ENCODE measurements around the gene HDLBP. TPM values are rescaled to one million over a fixed set of nuclear protein-coding genes. Genes with fewer than 3 reads are reported as not detected.

Gene HDLBP
- total and polyA plus RNA-seq, 4 donors, result 220 to 476 (median 318) TPM

DNA sequence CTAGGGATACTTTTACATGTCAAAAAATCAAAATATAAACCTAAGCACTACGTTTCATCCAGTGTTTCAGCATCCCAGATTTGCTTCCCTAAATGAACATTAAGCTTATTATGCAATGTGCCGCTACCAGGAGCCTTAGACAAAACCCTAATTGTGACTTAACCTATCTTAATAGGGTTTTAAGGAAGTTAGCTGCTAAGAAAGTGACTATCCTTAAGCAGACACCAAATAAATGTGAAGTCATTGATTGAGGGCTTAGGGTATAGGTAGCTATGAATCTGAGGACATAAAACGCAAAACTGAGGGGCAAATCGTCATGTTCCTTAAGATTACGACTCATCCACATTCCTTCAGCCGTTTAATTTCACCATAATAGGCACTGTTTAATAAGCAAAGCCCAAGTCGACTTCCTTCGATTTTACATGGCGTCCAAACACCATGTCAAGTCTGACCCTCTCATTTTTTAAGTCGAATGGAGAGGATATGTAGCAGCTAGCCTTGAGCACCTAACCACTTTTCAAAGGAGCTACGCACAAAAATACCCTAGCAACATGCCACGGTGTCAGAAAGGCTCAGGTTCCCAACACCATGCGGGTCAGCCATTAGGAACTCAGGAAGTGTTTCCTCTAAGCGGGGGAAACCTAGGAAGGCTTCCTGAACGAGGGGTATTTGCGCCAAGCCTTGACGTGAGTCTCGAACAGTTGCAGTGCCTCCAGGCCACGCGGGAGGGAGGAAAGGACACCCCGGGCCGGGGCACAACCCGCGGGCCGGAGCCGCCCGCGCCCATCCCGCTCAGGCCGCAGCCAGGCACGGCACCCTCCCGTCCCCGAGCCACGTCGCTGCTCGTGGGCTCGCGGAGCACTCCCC is 1.0 kb downstream of the HDLBP start:
- WGBS, 2 donors, result 4% methylated on average over 33 to 38 of the region's 38 CpGs
- Histone ChIP-seq H3K4me3 (ENCODE audit: low read length in 2 of 2) (peak overlapping the region; percentile 65 to 81), H3K27ac (ENCODE audit: low read depth in 1 of 2, low read length in 2 of 2) (peak overlapping the region; percentile 81 to 98), H3K4me1 (ENCODE audit: control insufficient read depth in 1 of 2, insufficient read depth in 2 of 2, low read length in 2 of 2) (peaks cover 0 to 5% of the 10 kb centered on the region in 2 donors), H3K9me3 (ENCODE audit: control insufficient read depth, low read length) (no peaks in the 10 kb centered on the region), H3K36me3 (ENCODE audit: control insufficient read depth in 1 of 2, insufficient read depth in 2 of 2, low read length in 1 of 2) (no peaks in the 10 kb centered on the region), H3K27me3 (ENCODE audit: control insufficient read depth in 1 of 2, insufficient read depth in 2 of 2, low read length in 1 of 2) (no peaks in the 10 kb centered on the region)
- no peak for ATAC-seq (ENCODE audit: low FRiP score)
- intact Hi-C loops (cut with DNase I), result loop anchor here (1.0 to 5.0 kb wide), 4 partner anchors 38 to 42 kb away; partner anchors contain the start of gene FARP2 (in 1 of the 2)
- no peak for DNase-seq

DNA sequence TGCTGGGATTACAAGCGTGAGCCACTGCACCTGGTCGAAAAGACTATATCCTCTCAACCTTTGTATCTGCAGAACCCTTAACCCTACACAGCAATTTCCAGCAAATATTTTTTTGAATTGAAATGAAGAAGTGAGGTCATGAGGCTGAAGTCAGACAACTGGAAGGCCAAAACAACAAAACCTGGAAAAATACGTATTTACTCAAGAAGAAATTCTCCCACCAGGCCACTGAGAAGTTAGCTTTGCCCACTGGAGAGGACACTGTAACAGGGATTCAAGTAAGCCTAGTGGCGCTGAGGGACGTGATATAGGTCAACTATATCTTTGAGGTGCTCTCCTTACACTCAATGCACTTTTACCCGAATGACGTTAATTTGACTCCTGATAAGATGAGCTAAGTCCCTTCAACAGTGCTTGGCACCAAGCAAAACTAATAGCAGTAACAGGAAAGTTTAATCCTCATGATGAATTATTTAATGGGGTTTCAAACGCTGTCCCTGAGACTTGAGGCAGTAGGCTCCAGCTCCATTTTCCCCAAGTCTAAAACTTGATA is 1.9 kb downstream of the HDLBP start:
- H3K27me3 ChIP-seq (ENCODE audit: control insufficient read depth in 1 of 2, insufficient read depth in 2 of 2, low read length in 1 of 2), result no peaks in the 10 kb centered on the region
- no peak for DNase-seq
- H3K4me3 ChIP-seq (ENCODE audit: low read length in 2 of 2), result no peak overlapping the region
- H3K4me1 ChIP-seq (ENCODE audit: control insufficient read depth in 1 of 2, insufficient read depth in 2 of 2, low read length in 2 of 2), result peaks cover 0 to 5% of the 10 kb centered on the region in 2 donors
- no peaks in the 10 kb centered on the region for H3K36me3 ChIP-seq (ENCODE audit: control insufficient read depth in 1 of 2, insufficient read depth in 2 of 2, low read length in 1 of 2)
- intact Hi-C loops (cut with DNase I), result loop anchor here in 1 of 2 donors (1.0 to 2.0 kb wide), 2 partner anchors 40 to 43 kb away; partner anchors contain the start of gene FARP2
- H3K9me3 ChIP-seq (ENCODE audit: control insufficient read depth, low read length), result no peaks in the 10 kb centered on the region
- WGBS, 2 donors, result 86 to 91% methylated on average over 8 of the region's 8 CpGs
- no peak overlapping the region for H3K27ac ChIP-seq (ENCODE audit: low read depth in 1 of 2, low read length in 2 of 2)
- no peak for ATAC-seq (ENCODE audit: low FRiP score)

DNA sequence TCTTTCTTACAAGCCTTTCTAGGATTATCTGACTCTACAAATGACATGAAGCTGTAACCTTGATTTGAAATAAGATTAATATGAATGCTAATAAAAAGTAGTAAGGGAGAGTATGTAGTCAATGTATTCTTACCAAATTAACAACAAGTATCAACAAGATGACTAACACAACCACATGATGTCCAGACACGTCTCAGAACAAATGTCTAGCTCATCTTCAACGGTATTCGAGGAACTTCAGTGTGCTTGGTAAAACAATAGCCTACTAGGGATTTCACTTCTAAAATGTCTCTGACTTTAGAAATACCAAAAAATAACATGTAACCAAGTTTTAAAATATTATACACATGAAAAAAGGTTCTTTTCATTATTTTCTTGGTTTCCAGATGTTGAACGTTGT is 3.4 kb downstream of the HDLBP start:
- no peaks in the 10 kb centered on the region for H3K27me3 ChIP-seq (ENCODE audit: control insufficient read depth in 1 of 2, insufficient read depth in 2 of 2, low read length in 1 of 2)
- 76 to 79% methylated on average over 4 of the region's 4 CpGs for WGBS, 2 donors
- H3K27ac ChIP-seq (ENCODE audit: low read depth in 1 of 2, low read length in 2 of 2), result no peak overlapping the region
- DNase-seq, result no peak
- ATAC-seq (ENCODE audit: low FRiP score), result no peak
- no peaks in the 10 kb centered on the region for H3K9me3 ChIP-seq (ENCODE audit: control insufficient read depth, low read length)
- intact Hi-C loops (cut with DNase I), result no loop called here
- H3K4me1 ChIP-seq (ENCODE audit: control insufficient read depth in 1 of 2, insufficient read depth in 2 of 2, low read length in 2 of 2), result peaks cover 0 to 5% of the 10 kb centered on the region in 2 donors
- H3K36me3 ChIP-seq (ENCODE audit: control insufficient read depth in 1 of 2, insufficient read depth in 2 of 2, low read length in 1 of 2), result no peaks in the 10 kb centered on the region
- no peak overlapping the region for H3K4me3 ChIP-seq (ENCODE audit: low read length in 2 of 2)

DNA sequence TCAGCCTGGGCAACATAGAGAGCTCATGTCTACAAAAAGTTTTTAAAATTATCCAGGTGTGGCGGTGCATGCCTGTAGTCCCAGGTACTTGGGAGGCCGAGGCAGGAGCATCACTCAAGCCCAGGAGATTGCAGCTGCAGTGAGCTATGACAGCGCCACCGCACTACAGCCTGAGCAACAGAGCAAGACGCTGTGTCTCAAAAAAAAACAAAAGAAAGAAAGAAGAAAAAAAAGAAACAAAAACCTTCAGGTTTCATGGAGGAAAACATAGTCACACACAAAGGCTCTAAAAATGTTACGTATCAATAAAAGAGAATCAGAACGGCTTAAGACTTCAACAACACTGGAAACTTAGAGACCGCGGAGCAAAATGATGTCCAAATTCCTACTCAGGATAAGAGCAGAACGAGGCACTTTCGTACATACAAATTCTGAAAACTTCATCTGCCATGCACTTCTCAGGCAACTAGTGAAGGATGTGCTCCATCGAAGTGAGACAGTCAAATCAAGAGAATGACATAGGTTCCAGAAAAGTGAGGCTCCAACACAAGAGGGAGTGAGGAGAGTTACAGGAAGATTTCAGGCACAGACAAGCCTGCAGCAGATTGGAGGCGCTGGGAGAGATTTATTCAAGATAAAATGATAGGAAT is 4.4 kb downstream of the HDLBP start:
- H3K36me3 ChIP-seq (ENCODE audit: control insufficient read depth in 1 of 2, insufficient read depth in 2 of 2, low read length in 1 of 2), result no peaks in the 10 kb centered on the region
- no peak overlapping the region for H3K4me3 ChIP-seq (ENCODE audit: low read length in 2 of 2)
- H3K4me1 ChIP-seq (ENCODE audit: control insufficient read depth in 1 of 2, insufficient read depth in 2 of 2, low read length in 2 of 2), result peaks cover 0 to 3% of the 10 kb centered on the region in 2 donors
- no peak overlapping the region for H3K27ac ChIP-seq (ENCODE audit: low read depth in 1 of 2, low read length in 2 of 2)
- H3K27me3 ChIP-seq (ENCODE audit: control insufficient read depth in 1 of 2, insufficient read depth in 2 of 2, low read length in 1 of 2), result no peaks in the 10 kb centered on the region
- H3K9me3 ChIP-seq (ENCODE audit: control insufficient read depth, low read length), result no peaks in the 10 kb centered on the region
- DNase-seq (no peak), ATAC-seq (ENCODE audit: low FRiP score) (no peak)
- intact Hi-C loops (cut with DNase I), result no loop called here
- 89 to 90% methylated on average over 13 of the region's 13 CpGs for WGBS, 2 donors

DNA sequence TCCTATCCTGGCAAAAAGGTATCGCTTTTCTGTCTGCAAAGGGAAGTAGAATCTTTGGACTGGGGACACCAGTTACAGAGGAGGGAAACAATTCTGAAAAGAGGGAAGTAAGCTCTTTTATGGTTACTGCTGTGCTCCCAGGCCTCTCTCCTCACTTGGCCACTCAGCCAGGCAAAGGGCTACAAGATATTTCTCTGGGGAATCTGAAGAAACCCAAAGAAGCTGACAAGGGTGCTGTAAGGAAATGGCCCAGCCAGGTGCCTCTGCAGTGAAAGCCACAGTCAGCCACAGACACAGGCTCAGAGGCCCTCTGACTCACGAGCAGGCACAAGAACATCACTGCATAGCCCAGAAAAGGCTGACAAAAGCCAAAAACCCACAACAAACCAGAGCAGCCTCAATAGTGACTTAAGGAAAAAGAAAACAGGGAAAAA is 5.8 kb downstream of the HDLBP start:
- Histone ChIP-seq H3K9me3 (ENCODE audit: control insufficient read depth, low read length) (no peaks in the 10 kb centered on the region), H3K4me3 (ENCODE audit: low read length in 2 of 2) (no peak overlapping the region), H3K27ac (ENCODE audit: low read depth in 1 of 2, low read length in 2 of 2) (no peak overlapping the region), H3K4me1 (ENCODE audit: control insufficient read depth in 1 of 2, insufficient read depth in 2 of 2, low read length in 2 of 2) (peaks cover 0 to 3% of the 10 kb centered on the region in 2 donors), H3K36me3 (ENCODE audit: control insufficient read depth in 1 of 2, insufficient read depth in 2 of 2, low read length in 1 of 2) (no peaks in the 10 kb centered on the region), H3K27me3 (ENCODE audit: control insufficient read depth in 1 of 2, insufficient read depth in 2 of 2, low read length in 1 of 2) (no peaks in the 10 kb centered on the region)
- peak in 1 of 2 donors; percentile 48 for DNase-seq
- WGBS, 2 donors, result 55 to 62% methylated on average over 2 of the region's 2 CpGs
- intact Hi-C loops (cut with DNase I), result no loop called here
- peak; percentile 45 for ATAC-seq (ENCODE audit: low FRiP score)

DNA sequence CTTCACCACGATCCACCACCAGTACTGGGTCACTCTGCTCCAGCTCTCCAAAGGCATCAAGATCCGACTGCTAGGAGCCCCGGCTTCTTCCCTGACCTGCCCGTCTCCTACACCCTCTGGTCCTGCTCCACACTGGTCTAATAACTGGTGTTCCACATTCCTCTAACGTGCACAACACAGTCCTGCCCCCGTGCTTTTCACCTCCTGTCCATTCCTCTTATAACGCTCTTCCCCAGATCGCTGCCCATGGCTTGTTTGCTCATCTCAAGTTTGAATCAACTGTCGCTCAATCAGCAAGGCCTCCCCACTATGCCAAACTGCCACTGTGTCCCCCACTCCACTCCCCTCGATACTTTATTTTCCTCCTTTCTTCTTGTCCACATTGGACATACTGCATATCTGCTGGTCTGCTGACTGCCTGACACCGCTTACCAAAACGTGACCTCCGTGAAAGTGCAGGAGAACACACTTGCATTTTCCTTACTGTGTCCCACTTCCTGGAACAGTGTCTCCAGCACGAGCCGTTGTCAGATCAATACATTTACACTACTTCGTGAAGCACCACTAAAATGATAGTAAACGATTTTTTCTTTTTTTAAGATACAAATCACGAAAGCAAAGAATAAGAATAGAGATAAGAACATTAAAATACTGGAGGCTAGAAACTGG is 6.5 kb downstream of the HDLBP start:
- no peak for ATAC-seq (ENCODE audit: low FRiP score)
- no peak overlapping the region for H3K4me3 ChIP-seq (ENCODE audit: low read length in 2 of 2)
- no peaks in the 10 kb centered on the region for H3K9me3 ChIP-seq (ENCODE audit: control insufficient read depth, low read length)
- H3K27me3 ChIP-seq (ENCODE audit: control insufficient read depth in 1 of 2, insufficient read depth in 2 of 2, low read length in 1 of 2), result no peaks in the 10 kb centered on the region
- no peak overlapping the region for H3K27ac ChIP-seq (ENCODE audit: low read depth in 1 of 2, low read length in 2 of 2)
- 84% methylated on average over 18 of the region's 18 CpGs for WGBS, 2 donors
- intact Hi-C loops (cut with DNase I), result no loop called here
- H3K4me1 ChIP-seq (ENCODE audit: control insufficient read depth in 1 of 2, insufficient read depth in 2 of 2, low read length in 2 of 2), result peaks cover 0 to 3% of the 10 kb centered on the region in 2 donors
- H3K36me3 ChIP-seq (ENCODE audit: control insufficient read depth in 1 of 2, insufficient read depth in 2 of 2, low read length in 1 of 2), result no peaks in the 10 kb centered on the region
- DNase-seq, result no peak

DNA sequence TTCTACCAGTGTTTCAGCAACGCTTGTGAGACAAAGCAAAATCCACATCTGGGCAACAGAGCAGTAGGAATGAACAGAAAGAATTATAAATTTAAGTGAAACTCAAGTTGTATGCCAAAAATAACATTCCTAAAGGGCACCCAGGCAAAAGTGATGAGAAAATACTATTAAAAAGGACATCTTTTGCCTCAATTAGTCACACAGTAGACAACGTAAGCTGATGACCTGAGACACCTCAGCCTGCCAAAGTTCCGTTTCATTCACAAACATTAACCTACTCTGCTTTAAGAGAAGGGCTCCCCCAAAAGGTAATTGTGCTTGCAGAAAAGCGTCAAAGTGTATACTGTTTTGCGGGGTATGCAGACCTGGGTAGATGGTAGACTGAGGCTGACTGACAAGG is 7.2 kb downstream of the HDLBP start:
- WGBS, 2 donors, result 45 to 48% methylated on average over 5 of the region's 5 CpGs
- Histone ChIP-seq H3K4me3 (ENCODE audit: low read length in 2 of 2) (no peak overlapping the region), H3K9me3 (ENCODE audit: control insufficient read depth, low read length) (no peaks in the 10 kb centered on the region), H3K4me1 (ENCODE audit: control insufficient read depth in 1 of 2, insufficient read depth in 2 of 2, low read length in 2 of 2) (no peaks in the 10 kb centered on the region), H3K27ac (ENCODE audit: low read depth in 1 of 2, low read length in 2 of 2) (no peak overlapping the region), H3K36me3 (ENCODE audit: control insufficient read depth in 1 of 2, insufficient read depth in 2 of 2, low read length in 1 of 2) (no peaks in the 10 kb centered on the region), H3K27me3 (ENCODE audit: control insufficient read depth in 1 of 2, insufficient read depth in 2 of 2, low read length in 1 of 2) (no peaks in the 10 kb centered on the region)
- intact Hi-C loops (cut with DNase I), result no loop called here
- DNase-seq (no peak), ATAC-seq (ENCODE audit: low FRiP score) (no peak)

DNA sequence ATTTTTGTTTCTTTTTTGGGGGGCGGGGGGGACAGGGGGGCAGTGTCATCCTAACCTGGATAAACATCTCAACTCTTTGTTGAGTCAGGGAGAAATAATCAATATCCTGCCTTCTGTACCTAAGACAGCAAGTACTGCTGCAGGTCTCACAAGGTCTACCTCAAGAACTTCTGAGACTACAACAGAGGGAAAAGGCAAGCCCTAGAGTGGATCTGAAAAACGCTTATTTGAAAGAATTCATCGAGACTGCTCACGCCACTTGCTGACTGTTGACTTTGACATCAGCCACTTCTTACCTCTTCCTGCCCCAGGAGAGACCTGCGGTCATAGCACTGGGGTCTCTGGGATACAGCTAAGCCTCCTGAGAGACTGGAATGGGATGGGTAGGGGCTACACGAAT is 8.4 kb downstream of the HDLBP start:
- no peak overlapping the region for H3K4me3 ChIP-seq (ENCODE audit: low read length in 2 of 2)
- no peak for DNase-seq
- no peaks in the 10 kb centered on the region for H3K27me3 ChIP-seq (ENCODE audit: control insufficient read depth in 1 of 2, insufficient read depth in 2 of 2, low read length in 1 of 2)
- no peaks in the 10 kb centered on the region for H3K9me3 ChIP-seq (ENCODE audit: control insufficient read depth, low read length)
- no peak overlapping the region for H3K27ac ChIP-seq (ENCODE audit: low read depth in 1 of 2, low read length in 2 of 2)
- intact Hi-C loops (cut with DNase I), result no loop called here
- no peak for ATAC-seq (ENCODE audit: low FRiP score)
- WGBS, 2 donors, result 89 to 94% methylated on average over 6 of the region's 6 CpGs
- H3K36me3 ChIP-seq (ENCODE audit: control insufficient read depth in 1 of 2, insufficient read depth in 2 of 2, low read length in 1 of 2), result no peaks in the 10 kb centered on the region
- no peaks in the 10 kb centered on the region for H3K4me1 ChIP-seq (ENCODE audit: control insufficient read depth in 1 of 2, insufficient read depth in 2 of 2, low read length in 2 of 2)
